Stomach (tissue), 4 donors: ENCODE measurements around the gene MISP3.

Source experiments
- CTCF ChIP-seq, 7 experiments: fragments of 450-650 bp in 4 of 7; fragments of 200-600 bp in 3 of 7; sonication (generic) in 3 of 7; IDR thresholded peaks; one replicate each; pipeline ENCODE4 v1.5.1; 2016 to 2019; ENCODE audit warnings: antibody characterized with exemption in 7 of 7, control low read depth in 2 of 7, mild to moderate bottlenecking in 1 of 7
- POLR2AphosphoS5 ChIP-seq, 3 donors: sonication (generic); formaldehyde crosslinking; IDR thresholded peaks; one replicate each; pipeline ENCODE4 v1.6.1; 2016; ENCODE audit warnings: antibody characterized with exemption in 3 of 3

GRCh38 chr19:14091081-14091812 is 18.7 kb downstream of the MISP3 start:
- TF ChIP-seq CTCF (IDR thresholded peaks at IDR 0.05) (no peak), POLR2AphosphoS5 (IDR thresholded peaks at IDR 0.05) (peak; percentile 64 to 78 (median 73))
